Activated CD4-positive, alpha-beta T cell treated with anti-CD3 and anti-CD28 coated beads for 48 hours (primary cell): ENCODE results near the gene TMEM50A.
A peak's percentile ranks its signal among the peaks of the same experiment; 100 is the strongest.
"Not testable (repeated sequence)": the region's sequence is repeated elsewhere in the genome, so short reads cannot be mapped to it uniquely, and the experiment has no call there.

Source experiments
- DNase-seq: peaks from one replicate; pipeline ENCODE4 v3.0.0-alpha.2; 2020

Gene TMEM50A

DNA sequence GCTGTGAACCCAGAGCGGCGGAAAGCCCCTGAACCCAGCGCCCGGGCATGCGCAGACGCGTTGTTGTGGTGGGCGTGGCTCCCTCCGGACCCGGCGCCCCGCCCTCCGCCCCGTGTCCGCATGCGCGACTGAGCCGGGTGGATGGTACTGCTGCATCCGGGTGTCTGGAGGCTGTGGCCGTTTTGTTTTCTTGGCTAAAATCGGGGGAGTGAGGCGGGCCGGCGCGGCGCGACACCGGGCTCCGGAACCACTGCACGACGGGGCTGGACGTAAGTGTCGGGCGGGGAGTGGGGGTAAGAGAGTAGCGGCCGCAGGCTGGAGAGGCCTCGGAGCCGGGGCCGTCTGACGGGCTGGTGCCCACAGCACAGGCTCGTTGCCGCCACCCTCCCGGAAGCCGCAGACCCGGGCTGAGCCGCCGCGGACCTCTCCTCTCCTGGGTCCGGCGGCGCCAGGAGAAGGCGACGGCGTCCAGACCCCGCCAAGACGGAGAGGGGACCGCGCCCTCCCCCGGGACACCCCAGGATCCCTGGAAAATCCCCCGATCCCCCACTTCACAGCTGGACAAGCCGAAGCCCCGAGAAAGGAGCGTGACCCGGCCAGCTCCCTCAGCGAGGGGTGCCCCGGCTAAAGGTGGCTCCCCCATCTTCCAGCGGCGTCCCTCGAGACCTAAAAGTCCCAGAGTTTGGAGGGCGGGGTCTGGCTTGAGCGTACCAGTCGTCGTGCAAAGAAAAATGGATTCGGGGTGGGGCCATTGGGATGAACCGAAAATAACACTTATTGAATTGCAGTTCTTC, at the start of gene TMEM50A:
TSS of gene TMEM50A (plus strand) at position 147 of the 794 bp plus-strand sequence. CDS start 2,153 bp downstream, outside the sequence.
- peak; percentile 92 for DNase-seq

DNA sequence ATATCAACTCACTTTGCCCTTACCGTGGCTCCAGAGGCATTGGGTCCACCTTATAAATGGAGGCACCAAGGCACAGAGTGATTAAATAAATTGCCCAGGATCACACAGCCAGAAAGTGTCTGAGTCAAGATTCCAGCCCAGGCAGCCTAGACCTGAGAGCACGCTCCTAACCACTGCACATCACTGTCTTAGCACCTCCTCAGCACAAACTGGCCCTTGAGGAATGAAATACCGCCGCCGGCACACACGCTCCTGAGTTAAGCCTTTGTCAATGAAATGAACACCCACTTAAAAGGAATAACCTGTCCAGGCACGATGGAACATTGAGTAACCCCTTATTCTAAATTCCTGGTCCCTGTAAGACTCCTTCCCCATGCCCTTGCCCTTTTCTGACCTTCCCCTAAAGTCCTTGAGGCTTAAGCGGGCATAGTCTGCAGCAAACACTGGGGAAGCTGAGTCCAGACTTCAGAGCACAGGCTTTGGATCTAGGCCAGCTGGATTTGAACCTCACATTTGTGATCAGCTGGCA, 49.5 kb upstream of the TMEM50A start:
- not testable (repeated sequence) for DNase-seq

DNA sequence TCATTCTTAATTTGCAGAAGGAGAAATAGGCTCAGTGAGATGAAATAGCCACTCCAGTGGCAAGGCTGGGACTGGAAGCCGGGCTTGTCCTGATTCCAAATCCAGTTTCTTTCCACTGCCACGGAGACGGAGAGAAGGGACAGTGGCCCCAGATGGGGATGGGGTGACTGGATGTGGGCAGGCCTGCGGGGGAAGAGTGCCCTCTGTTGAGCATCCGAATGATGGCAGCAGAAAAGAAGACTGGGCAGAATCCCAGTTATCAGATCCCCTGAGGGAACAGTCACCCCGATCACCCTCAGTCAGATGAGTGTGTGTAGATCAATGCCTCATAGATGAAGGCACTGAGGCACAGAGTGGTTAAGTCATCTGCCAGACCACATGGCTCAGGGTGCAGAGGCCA, 48.1 kb upstream of the TMEM50A start:
- peak; percentile 13 for DNase-seq

DNA sequence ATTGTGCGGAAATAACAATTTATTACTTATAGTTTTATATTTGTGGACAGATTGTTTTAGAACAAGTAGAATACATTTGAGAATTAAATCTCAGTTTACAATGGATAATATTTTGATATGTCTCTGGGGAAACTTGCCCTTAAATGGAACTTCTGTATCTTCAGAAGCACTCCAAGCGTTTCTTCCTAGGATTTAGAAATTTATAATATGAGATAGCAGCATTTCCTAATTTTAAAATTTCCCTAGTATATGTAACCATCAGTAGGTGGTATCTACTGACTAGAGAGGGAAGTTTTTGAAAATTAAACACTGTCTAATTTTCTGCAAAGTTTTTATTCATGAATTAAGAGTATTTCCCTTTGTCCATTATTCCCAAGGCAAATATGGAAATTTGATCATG, 44.7 kb upstream of the TMEM50A start:
- DNase-seq, result not testable (repeated sequence)

DNA sequence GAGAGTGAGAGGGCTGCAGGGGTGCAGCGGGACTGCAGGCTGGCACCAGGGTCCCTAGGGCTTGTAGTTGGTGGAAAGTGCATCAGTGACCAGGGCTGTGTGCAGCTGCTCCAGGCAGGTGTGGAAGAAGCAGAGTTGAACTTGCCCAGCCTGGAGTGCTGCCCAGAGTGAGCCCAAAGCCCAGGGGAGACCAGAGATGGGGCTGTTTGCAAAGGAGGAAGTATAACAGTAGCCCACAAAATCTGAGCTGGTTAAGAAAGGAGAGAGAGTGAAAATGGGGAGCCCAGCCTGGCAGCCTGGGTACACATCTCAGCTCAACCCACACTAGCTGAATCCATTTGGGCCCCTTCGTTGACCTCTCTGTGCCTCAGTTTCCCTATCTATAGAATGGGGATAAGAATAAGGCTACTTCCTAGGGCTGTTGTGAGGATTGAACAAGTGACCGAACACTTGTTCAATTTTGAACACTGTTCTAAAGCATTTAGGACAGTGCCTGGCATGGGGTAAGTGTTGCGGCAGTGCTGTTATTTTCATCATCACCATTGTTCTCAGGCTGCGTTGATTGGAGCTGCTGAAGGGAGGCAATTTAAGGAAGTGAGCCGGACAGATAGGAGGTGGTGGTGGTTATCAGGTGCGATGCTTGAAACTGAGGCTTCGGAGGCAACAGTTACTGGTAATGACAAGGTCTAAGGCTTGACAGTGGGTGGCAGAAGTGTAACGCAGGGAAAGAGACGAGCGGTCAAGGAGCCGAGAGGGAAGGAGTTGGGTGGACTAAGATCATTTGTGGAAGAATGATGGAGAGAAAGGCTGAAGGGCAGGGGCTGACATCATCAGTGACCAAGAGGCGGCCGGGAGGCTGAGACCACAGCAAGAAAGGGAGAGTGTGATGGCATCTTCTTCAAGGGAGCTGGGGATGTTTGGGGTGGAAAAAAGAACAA, 43.0 kb upstream of the TMEM50A start:
- not testable (repeated sequence) for DNase-seq

DNA sequence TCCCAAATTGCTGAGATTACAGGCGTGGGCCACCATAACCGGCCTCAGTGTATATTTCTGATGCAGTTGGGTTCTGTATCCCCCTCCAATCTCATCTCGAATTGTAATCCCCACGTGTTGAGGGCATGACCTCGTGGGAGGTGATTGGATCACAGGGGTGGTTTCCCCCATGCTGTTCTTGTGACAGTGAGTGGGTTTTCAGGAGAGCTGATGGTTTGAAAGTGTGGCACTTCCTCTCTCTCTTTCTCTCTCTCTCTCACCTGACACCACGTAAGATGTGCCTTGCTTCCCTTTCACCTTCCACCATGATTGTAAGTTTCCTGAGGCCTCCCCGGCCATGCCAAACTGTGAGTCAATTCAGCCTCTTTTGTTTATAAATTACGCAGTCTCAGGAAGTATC, 41.6 kb upstream of the TMEM50A start:
- DNase-seq, result not testable (repeated sequence)

DNA sequence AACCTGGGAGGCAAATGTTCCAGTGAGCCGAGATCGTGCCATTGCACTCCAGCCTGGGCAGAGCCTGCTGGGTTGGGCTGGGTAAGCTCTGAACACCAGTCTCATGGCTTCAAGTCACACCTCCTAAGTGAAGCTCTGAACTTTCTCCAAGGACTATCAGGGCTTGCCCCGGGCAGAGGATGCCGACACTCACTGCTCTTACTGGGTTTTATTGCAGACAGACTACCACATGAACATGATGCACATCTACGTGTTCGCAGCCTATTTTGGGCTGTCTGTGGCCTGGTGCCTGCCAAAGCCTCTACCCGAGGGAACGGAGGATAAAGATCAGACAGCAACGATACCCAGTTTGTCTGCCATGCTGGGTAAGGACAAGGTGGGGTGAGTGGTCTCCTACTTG, 37.4 kb upstream of the TMEM50A start:
- DNase-seq, result not testable (repeated sequence)

DNA sequence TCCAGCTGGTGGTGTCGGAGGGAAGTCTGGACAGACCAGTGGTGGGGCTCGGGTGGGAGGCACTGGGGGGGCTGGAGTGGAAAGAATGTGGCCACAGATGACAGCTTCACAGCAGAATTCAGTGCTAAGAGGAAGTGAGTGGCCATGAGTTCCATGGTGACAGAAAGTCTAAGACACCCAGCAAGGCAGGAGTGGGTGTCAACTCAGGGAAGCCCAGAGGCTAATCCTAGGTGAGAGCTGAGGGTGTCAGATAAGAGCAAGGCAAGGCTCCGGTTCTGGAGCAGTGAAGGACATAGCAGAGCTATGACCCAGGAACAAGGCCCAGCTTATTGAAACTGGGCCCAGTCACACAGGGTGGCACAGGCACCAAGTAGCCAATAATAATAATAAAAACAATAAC, 35.8 kb upstream of the TMEM50A start:
- DNase-seq, result not testable (repeated sequence)

DNA sequence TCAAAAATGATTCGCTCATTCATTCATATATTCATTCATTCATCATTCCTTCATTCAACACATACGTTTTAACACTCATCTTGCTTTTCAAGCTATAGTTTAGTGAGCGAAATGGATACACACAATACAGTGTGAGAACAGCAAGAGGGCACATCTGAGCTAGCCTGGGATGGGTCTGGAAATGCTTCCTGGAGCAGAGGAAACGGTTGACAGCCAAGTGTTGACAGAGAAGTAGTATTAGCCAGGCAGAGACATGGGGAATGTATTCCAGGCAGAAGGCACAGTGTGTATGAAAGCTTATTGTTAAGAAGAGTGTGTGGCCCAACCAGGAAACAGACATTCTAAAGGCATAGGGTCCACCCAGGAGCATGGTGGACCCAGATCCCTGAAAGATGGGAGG, 33.2 kb upstream of the TMEM50A start:
- DNase-seq, result not testable (repeated sequence)

DNA sequence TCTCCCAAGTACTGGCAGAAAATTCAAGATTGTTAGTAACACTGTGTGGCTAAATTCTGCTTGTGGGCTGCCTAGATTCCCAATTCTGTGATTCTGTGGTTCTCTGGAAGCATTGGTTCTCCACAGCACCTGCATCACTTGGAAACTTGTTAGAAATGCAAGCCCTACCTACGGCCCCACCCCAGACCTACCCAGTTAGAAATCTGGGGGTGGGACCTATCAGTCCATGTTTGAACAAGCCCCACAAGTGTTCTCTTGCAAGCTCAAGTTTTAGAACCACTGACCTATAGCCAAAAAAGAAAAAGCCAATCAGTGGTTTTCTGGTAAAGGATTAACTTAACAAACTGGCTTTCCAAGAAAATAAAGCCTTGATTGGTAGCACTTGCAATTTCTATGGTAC, 30.0 kb upstream of the TMEM50A start:
- not testable (repeated sequence) for DNase-seq

DNA sequence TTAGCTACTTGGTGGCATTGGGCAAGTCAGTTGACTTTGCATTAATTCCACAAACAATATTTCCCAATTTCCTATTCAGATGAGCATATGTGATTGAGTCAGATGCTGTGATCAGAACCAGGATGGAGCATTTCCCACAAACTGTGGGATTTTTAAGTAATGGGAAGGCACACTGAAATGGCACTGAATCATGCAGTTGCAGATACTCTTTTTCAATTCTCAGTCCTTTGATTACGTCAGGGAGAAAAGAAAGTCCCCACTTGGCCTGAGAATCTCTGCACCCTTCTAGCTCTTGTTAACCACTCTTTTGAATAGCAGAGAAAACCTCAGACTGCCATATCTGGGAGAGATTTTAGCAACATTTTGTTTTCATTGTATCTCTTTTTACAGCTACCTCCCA, 29.0 kb upstream of the TMEM50A start:
- DNase-seq, result not testable (repeated sequence)

DNA sequence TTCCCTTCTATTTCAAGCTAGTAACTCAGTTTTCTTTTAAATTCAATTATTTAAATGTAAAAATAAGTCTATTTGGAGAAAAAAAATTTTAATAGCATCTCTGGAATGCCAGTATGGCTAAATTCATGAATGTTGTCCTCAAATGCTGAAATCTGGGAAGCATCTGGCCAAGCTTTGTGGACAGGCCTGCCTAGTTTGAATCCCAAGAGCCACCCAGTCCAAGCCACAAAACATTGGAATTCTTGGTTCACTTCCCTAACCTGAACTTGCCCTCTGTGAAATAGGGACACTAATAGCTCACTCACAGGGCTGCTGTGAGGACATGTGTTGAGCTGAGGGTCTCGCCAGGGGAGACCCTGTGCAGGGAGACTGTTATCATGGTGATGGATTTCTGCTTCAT, 28.6 kb upstream of the TMEM50A start:
- not testable (repeated sequence) for DNase-seq

DNA sequence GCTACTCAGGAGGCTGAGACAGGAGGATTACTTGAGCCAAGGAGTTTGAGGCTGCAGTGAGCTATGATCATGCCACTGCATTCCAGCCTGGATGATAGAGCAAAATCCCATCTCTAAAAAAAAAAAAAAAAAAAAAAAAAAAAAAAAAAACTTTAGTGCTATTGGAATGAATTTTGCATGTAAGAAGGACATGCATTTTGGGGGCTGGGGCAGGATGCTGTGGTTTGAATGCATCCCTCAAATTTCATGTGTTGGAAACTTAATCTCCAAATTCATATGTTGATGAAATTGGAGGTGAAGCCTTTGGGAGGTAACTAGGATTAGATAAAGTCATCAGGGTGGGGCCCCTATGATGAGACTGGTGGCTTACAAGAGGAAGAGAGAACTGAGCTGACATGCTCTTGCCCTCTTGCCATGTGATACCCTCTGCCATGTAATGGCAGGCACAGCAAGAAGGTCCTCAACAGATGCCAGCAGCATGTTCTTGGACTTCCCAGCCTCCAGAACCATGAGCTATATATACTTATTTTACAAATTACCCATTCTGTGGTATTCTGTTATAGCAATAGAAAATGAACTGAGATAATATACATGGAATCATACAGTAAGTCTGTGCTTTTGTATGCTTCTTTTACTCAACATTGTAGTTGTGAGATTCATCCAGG, 25.2 kb upstream of the TMEM50A start:
- DNase-seq, result not testable (repeated sequence)

DNA sequence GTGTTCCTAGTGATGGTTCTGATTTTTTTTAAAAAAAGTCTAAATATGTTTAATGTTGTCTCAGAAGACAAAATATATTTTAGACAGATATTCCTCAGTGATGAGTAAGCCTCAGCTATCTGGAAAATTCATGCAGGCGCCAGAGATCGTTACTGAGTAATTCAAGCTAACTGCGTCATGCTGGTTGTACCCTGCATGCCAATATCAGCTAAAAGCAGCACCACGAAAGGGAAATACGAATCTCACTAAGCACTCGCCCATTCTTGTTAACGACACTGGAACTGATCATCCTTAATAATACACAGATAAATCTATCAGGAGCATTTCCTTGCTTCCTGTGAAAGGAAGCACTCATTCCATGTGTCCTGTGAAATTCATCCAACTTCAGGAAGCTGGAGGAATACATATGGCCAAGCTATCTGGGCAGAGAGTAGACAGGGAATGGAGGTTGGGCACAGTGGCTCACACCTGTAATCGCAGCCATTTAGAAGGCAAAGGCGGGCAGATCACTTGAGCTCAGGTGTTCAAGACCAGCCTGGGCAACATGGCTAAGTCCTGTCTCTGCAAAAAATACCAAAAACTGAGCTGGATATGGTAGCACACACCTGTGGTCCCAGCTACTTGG, 17.7 kb upstream of the TMEM50A start:
- not testable (repeated sequence) for DNase-seq

DNA sequence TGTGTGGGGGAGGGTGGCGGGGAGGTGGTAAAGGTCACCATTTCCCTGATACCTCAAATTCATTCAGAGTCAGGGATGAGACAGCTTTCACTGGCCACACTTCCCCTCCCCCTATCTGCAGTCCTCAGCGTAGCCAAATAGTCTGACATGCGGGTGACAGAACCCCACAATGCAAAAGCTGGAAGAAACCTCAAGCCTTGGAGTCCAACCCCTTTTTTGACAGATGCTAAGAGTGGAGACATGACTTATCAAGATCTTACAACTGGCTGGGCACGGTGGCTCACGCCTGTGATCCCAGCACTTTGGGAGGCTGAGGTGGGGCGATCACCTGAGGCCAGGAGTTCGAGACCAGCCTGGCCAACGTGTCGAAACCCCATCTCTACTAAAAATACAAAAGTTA, 16.0 kb upstream of the TMEM50A start:
- DNase-seq, result not testable (repeated sequence)

DNA sequence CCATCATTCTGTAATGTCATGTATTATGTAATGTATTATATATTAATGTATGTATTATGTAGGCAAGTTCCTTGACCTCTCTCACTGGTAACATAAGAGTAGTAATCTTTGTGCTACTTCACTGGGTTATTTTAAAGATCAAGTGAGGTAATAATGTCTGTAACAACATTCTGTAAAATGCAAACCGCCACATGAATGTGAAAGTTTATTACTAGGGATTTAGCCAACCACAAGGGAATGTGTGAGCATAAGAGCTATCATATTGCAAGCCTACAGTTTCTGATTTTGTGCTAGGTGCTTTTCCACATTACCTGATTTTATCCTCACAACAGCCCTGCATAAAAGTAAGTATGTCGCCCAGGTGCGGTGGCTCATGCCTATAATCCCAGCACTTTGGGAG, 13.7 kb upstream of the TMEM50A start:
- DNase-seq, result not testable (repeated sequence)

DNA sequence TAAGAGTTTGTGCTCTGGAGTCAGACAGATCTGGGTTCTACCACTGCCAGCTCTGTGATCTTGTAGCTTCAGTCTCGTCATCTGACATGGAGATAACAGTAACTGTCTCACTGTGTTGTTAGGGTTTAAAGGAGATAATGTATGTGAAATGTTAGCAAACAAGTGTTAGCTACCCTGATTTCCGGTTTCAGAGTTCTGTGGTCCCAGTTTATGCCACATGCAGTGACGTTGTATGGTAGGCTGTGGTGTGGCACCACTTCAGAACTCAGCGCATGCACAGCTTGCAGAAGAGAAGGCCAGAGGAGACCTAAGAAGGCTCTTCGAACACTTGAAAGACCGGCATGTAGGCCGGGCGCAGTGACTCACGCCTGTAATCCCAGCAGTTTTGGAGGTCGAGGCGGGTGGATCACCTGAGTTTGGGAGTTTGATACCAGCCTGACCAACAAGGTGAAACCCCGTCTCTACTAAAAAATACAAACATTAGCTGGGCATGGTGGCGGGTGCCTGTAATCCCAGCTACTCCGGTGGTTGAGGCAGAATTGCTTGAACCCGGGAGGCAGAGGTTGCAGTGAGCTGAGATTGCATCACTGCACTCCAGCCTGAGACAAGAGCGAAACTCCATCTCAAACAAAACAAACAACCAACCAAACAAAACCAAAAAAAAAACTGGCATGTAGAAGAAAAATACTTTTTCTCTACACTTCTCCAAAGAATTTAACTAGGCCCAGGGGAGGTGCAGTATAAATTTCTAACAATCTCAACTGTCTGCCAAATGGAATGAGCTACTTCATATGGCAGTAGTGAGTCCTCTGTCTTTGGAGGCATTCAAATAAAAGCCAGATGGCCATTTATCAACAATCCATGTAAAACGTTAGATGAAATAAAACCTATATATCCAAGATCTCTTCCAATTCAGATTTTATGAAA, 10.0 kb upstream of the TMEM50A start:
- DNase-seq, result not testable (repeated sequence)

DNA sequence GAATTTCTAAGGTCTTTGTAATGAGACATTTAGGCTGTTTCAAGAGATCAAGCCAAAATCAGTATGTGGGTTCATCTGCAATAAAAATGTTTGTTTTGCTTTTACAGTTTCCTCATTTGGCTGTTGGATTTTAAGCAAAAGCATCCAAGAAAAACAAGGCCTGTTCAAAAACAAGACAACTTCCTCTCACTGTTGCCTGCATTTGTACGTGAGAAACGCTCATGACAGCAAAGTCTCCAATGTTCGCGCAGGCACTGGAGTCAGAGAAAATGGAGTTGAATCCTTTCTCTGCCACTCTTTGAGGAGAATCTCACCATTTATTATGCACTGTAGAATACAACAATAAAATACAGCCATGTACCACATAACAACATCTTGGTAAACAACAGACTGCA, 9.3 kb upstream of the TMEM50A start:
- not testable (repeated sequence) for DNase-seq

DNA sequence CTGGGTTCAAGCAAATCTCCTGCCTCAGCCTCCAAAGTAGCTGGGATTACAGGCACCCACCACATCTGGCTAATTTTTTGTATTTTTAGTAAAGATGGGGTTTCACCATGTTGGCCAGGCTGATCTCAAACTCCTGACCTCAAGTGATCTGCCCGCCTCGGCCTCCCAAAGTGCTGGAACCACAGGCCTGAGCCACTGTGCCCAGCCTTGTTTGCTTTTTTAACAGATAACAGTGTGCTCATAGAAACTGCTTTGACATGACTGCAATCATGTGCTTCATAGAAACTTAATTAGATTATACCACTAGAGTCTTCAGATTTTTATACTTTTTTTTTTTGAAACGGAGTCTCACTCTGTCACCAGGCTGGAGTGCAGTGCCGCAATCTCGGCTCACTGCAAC, 8.8 kb upstream of the TMEM50A start:
- not testable (repeated sequence) for DNase-seq

DNA sequence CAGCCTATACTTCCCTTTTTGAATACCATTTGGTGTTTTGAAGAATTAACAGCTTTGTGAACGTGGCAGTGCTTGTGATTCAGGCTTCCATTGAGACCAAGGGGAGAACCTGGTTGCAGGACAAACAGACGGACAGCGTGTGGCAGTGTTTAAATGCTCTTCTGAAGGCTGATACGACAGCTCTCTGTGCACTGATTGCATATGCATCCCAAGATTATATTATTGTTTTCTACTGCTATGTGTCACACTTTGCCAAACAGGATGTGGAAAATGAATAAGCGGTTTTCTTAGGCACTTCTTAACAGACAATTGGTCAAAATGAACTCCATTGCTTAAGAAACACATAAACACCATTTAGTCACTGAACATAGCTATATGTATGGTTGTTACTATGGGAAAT, 8.2 kb upstream of the TMEM50A start:
- DNase-seq, result peak; percentile 6

DNA sequence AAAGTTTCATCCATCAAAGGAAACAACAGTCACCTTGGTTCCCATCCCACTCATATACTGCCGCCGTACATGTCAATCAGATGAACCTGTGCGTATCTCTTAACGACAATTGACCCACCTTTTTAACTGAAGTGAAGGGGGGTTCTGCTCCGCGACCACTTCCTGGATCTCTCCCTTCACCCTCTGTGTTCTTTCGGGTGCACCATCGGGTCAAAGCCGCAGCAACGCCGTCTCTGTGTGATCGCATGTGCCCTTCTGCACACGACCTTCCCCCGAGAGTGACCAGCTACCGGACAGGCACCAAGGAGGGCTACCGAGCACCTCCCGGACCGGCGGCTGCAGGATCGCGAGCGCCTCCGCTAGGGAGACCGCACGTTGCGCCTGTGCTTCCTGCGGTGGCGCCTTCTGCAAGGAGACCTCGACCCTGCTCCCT, 1.2 kb upstream of the TMEM50A start:
- peak; percentile 40 for DNase-seq
